GM19239 (cell line): ENCODE data around the gene GLT1D1.

Experiments used
- DNase-seq: peaks from one replicate; pipeline ENCODE4 v3.0.0; 2011; ENCODE audit warnings: low spot score; ENCODE audit not compliant: insufficient read length
- FAIRE-seq: peaks from 2 replicates; lab custom pipeline; 2011; peaks lifted over from hg19 to GRCh38; lab: Jason Lieb, UNC

The GLT1D1 gene

GRCh38 chr12:128981971-128982533, 128.8 kb downstream of the GLT1D1 start:
- no peak for FAIRE-seq
- DNase-seq = no peak

DNA sequence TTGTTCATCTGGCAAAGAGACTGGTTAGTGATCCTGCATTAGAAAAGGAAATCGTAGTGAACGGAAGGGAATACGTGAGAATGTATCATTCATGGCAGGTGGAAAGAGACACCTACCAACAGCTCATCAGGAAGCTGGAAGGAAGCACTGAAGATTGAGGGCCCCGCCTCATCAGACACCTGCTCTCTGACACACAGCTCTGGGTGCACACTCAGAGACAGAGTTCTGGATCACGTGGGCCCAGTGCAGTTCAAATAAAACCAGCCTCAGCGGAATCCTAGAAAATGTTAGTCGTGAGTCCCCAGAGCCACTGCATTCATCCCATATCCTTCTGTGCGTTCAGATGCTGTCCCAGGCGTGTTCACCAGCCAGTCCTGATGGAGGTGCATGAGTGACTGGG, 129.7 kb downstream of the GLT1D1 start:
- FAIRE-seq (no peak), DNase-seq (no peak)

- FAIRE-seq (no peak), DNase-seq (no peak)
Observed at GRCh38 chr12:128983371-128983770, 130.1 kb downstream of the GLT1D1 start.

- no peak for FAIRE-seq
- no peak for DNase-seq
Observed at GRCh38 chr12:128986957-128987356, 133.7 kb downstream of the GLT1D1 start.

GRCh38 chr12:128989287-128989686, 136.0 kb downstream of the GLT1D1 start:
- FAIRE-seq (no peak), DNase-seq (no peak)

- FAIRE-seq = no peak
- DNase-seq = no peak
Observed at GRCh38 chr12:128991716-128992115, 138.4 kb downstream of the GLT1D1 start.

GRCh38 chr12:128992116-128992515, 138.8 kb downstream of the GLT1D1 start:
- DNase-seq (no peak), FAIRE-seq (no peak)

GRCh38 chr12:128992550-128992949, 139.3 kb downstream of the GLT1D1 start:
- FAIRE-seq = no peak

DNA sequence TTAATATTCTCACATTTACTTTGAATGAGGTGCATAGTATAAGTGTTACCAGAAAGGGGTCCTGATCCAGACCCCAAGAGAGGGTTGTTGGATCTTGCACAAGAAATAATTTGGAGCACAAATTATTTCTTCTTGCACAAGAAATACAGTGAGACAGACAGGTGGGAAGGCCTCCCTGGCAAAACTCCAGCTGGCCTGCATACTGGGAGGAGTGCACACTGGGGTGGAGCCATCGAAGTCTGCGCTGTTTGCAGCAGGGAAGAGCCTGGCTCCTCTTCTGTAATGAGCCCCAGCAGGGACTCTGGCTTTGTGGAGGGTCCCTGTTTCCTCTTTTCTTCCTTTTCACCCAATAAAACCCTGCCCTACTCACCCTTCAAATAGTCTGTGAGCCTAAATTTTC, 141.6 kb downstream of the GLT1D1 start:
- no peak for FAIRE-seq
- no peak for DNase-seq

More at GRCh38 chr12:128992550-128992949, 139.3 kb downstream of the GLT1D1 start:
- DNase-seq = no peak

DNA sequence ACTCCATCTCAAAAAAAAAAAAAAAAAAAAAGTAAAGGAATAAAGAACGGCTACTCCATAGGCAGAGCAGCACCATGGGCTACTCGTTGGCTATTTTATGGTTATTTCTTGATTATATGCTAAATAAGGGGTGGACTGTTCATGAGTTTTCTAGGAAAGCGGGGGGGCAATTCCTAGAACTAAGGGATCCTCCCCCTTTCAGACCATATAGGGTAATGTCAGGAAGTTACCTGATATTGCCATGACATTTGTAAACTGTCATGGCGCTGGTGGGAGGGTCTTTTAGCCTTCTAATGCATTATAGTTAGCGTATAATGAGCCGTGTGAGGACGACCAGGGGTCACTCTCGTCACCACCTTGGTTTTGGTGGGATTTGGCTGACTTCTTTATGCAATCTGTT, 142.3 kb downstream of the GLT1D1 start:
- no peak for FAIRE-seq
- no peak for DNase-seq

GRCh38 chr12:129001826-129002225, 148.5 kb downstream of the GLT1D1 start:
- FAIRE-seq = no peak

GRCh38 chr12:129002427-129002826, 149.1 kb downstream of the GLT1D1 start:
- no peak for FAIRE-seq
- DNase-seq = no peak

More at GRCh38 chr12:129001826-129002225, 148.5 kb downstream of the GLT1D1 start:
- no peak for DNase-seq

DNA sequence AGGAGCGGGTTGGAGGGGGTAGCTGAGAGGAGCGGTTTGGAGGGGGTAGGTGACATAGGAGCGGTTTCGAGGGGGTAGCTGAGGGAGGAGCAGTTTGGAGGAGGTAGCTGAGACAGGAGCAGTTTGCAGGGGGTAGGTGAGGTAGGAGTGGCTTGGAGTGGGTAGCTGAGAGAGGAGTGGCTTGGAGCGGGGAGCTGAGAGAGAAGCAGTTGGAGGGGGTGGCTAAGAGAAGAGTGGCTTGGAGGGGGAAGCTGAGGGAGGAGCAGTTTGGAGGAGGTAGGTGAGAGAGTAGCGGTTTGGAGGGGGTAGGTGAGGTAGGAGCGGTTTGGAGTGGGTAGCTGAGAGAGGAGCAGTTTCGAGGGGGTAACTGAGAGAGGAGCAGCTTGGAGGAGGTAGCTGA, 152.1 kb downstream of the GLT1D1 start:
- no peak for DNase-seq
- no peak for FAIRE-seq

DNA sequence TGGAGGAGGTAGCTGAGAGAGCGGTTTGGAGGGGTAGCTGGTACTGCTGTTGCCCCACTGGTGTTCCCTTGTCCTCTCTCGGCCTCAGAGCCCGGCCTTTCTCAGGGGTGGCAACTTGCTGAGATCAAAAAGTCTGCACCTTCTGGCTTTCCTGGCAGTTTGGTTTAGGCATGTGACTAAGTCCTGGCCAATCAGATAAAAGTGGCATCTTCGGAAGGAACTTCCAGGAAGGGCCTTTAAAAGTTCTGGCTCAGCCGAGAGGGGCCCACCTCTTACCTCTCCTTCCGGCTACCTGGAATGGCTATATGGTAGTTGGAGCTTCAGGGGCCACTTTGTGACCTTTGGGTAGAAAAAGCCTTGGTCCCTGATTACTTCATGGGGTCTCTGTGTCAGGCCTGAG, 152.6 kb downstream of the GLT1D1 start:
- DNase-seq = no peak
- no peak for FAIRE-seq

DNA sequence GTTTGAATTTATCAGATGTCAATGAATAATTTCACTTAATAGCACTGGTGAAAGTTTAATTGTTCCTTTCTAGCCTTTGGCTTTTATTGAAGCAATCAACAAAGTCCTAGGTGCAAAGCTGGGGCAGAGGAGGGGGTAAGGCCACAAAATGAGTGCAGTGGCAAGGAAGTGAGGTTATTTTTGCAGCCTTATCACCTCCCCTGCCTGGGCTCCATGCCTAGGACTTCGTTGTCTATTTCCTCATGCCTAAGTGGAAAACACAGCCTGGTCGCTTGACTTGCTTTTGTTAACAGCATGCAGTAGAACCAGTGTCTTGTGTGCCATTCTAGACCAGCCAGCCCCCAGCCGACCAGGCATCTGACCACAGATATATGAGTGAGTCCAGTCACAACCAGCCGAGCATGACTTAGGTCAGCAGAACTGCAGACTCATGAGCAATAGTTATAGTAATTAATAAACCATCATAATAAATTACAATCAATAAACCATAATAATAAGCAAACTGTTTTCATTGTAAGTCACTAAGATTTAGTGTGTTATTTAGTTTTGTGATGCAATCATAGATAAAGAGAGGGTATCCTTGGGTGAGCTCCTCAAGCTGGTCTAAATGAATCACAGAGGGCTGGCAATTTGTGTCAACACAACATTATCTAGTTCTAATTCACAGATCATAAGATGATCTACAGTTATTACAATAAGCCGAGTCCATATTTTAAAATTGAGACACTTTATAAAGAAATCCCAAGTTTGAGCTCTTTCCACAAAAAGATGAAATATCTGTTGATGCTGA, 156.8 kb downstream of the GLT1D1 start:
- DNase-seq = no peak
- no peak for FAIRE-seq

GRCh38 chr12:129016159-129016558, 162.9 kb downstream of the GLT1D1 start:
- no peak for DNase-seq
- no peak for FAIRE-seq

- FAIRE-seq = no peak
Observed at GRCh38 chr12:129025055-129025454, 171.8 kb downstream of the GLT1D1 start.

DNA sequence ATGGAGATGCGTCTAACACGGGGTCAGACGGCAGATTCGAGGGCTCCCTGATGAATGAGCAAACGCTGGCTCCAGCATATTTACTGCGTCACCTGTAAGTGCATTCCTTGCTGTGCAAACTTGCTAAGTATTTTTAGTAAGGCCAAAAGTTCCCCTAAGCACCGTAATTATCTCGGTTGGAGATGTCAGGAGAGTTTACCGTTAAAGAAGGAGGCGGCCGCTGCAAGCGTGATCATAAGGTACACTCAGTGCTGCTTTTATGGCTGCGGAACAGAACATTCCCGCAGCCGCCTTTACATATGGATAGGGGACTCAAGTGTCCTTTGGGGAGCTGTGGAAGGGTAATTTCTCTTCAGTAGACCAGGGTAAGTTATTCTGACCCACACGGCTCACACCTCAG, 175.6 kb downstream of the GLT1D1 start:
- DNase-seq (no peak), FAIRE-seq (no peak)

More at GRCh38 chr12:129025055-129025454, 171.8 kb downstream of the GLT1D1 start:
- no peak for DNase-seq
